SK-MEL-5 (cell line): ENCODE results near the gene TSSK6. TPM values are rescaled to one million over a fixed set of nuclear protein-coding genes. Genes with fewer than 3 reads are reported as not detected.
A peak's percentile ranks its signal among the peaks of the same experiment; 100 is the strongest.

Experiments
- DNase-seq: peaks from one replicate; pipeline ENCODE4 v3.0.0-alpha.2; 2016; ENCODE audit warnings: low read depth, low spot score
- in situ Hi-C: cut with HindIII; loops from 2 replicates; pipeline ENCODE4 v1.10.0; 2016; ENCODE audit warnings: low sequenced_read_pairs, high pct_unique_total_duplicates, low pct_unique_long_range_greater_than_20kb
- polyA plus RNA-seq, 2 experiments: library from polyadenylated mRNA; depleted of rRNA; stranded (reverse); fragments of >200 nt; gene quantifications; 2 replicates each; pipeline ENCODE4 v1.2.3, GENCODE V29; 2015
- total RNA-seq: library from RNA; depleted of rRNA; stranded (reverse); fragments of >200 nt; shearing (Covaris generic); gene quantifications from 2 replicates; pipeline ENCODE4 v1.2.3, GENCODE V29; 2014; rRNA removed

Gene TSSK6
- total RNA-seq, result 1.4 and 1.7 TPM in 2 replicates
- polyA plus RNA-seq (2015; cell fraction: cytosol; rRNA removed), result 3.6 and 5.5 TPM in 2 replicates
- polyA plus RNA-seq (2015; cell fraction: nucleus; rRNA removed), result 9.7 and 10.2 TPM in 2 replicates

- DNase-seq, result no peak
- in situ Hi-C loops, result no loop called here
Observed at GRCh38 chr19:19514881-19515641, at the start of gene TSSK6. TSSK6 (minus strand) TSS chr19:19515548; CDS start chr19:19515427, 121 bp downstream.

- in situ Hi-C loops, result no loop called here
- no peak for DNase-seq
Observed at GRCh38 chr19:19563348-19563848, 48.0 kb upstream of the TSSK6 start.

- in situ Hi-C loops, result no loop called here
- no peak for DNase-seq
Observed at GRCh38 chr19:19562665-19563347, 47.5 kb upstream of the TSSK6 start.

GRCh38 chr19:19561946-19562664, 46.8 kb upstream of the TSSK6 start:
- no peak for DNase-seq
- in situ Hi-C loops, result no loop called here

- no peak for DNase-seq
- in situ Hi-C loops, result no loop called here
Observed at GRCh38 chr19:19559931-19560330, 44.6 kb upstream of the TSSK6 start.

- in situ Hi-C loops, result no loop called here
- DNase-seq, result no peak
Observed at GRCh38 chr19:19558636-19559035, 43.3 kb upstream of the TSSK6 start.

GRCh38 chr19:19558055-19558454, 42.7 kb upstream of the TSSK6 start:
- DNase-seq, result no peak
- in situ Hi-C loops, result no loop called here

- peak; percentile 51 for DNase-seq
- in situ Hi-C loops, result no loop called here
Observed at GRCh38 chr19:19554074-19555023, 39.0 kb upstream of the TSSK6 start.

GRCh38 chr19:19553670-19554069, 38.3 kb upstream of the TSSK6 start:
- no peak for DNase-seq
- in situ Hi-C loops, result no loop called here

GRCh38 chr19:19552798-19553197, 37.5 kb upstream of the TSSK6 start:
- in situ Hi-C loops, result no loop called here
- peak; percentile 26 for DNase-seq

GRCh38 chr19:19551853-19552192, 36.5 kb upstream of the TSSK6 start:
- in situ Hi-C loops, result no loop called here
- DNase-seq, result no peak

GRCh38 chr19:19550972-19551852, 35.9 kb upstream of the TSSK6 start:
- in situ Hi-C loops, result no loop called here
- DNase-seq, result no peak

GRCh38 chr19:19550485-19550929, 35.2 kb upstream of the TSSK6 start:
- in situ Hi-C loops, result no loop called here
- DNase-seq, result no peak

- in situ Hi-C loops, result no loop called here
- DNase-seq, result no peak
Observed at GRCh38 chr19:19549804-19550464, 34.6 kb upstream of the TSSK6 start.

GRCh38 chr19:19548915-19549759, 33.8 kb upstream of the TSSK6 start:
- no peak for DNase-seq
- in situ Hi-C loops, result no loop called here
